IPS-NIHi7 (cell line): ENCODE results near the gene SLC5A1.
A peak's percentile ranks its signal among the peaks of the same experiment; 100 is the strongest.

ENCODE experiments used
- DNase-seq: peaks from one replicate; pipeline ENCODE4 v3.0.0; 2012; ENCODE audit warnings: mixed read lengths; ENCODE audit errors: extremely low spot score

Gene SLC5A1

DNA sequence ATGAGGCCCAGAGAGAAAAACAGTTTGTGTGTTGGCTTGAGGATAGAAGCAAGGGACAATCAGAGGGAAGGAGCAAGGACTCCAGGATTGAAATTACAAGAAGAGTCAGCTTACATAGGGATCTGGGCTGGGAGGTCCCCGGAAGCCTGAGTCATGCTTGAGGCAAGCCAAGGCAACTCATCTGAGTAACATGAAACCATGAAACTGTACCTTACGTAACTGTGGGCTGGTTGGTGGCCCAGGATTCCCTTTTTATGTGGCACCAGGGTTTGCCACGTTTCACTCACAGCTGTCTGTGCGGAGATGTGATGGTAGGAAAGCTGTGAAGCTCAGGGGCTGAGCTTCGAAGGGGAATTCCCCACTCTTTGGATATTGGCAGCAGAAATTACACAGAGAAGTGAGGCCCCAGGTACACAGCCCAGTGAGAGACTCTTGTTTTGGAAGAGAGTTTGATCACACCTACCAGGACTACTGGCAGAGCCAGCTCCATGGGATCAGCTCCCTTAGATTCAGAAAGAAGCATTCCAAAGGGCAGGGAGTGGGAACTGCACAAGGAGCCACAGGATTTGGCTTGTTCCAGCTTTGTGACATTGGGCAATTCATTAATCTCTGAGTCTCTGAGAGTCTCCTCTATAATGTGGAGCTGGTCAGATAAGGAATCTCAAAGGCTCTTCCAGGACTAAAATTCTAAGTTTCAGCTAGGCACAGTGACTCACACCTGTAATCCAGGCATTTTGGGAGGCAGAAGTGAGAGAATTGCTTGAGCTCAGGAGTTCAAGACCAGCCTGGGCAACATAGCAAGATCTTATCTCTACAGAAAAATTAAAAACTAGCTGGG lies 7.8 kb downstream of the SLC5A1 start:
- DNase-seq, result peak; percentile 55

DNA sequence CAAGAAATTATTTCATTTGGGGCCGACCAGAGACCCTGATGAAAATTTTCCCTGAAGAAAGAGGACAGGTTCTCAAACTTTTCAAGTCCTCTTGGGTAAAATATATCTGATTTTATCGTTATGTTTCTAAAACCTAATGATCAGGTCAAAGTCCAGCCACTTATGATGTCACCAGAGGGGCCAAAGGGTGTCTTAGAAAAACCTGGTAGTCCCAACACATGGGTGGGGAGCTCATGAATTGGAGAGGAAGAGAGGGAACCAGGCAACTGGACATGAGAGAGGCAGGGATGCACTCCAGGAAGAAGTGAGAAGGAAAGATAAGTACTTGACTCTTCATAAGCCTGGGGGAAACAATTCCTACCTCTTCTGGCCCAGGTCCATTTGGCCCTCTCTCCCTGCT lies 9.2 kb downstream of the SLC5A1 start:
- DNase-seq, result no peak

DNA sequence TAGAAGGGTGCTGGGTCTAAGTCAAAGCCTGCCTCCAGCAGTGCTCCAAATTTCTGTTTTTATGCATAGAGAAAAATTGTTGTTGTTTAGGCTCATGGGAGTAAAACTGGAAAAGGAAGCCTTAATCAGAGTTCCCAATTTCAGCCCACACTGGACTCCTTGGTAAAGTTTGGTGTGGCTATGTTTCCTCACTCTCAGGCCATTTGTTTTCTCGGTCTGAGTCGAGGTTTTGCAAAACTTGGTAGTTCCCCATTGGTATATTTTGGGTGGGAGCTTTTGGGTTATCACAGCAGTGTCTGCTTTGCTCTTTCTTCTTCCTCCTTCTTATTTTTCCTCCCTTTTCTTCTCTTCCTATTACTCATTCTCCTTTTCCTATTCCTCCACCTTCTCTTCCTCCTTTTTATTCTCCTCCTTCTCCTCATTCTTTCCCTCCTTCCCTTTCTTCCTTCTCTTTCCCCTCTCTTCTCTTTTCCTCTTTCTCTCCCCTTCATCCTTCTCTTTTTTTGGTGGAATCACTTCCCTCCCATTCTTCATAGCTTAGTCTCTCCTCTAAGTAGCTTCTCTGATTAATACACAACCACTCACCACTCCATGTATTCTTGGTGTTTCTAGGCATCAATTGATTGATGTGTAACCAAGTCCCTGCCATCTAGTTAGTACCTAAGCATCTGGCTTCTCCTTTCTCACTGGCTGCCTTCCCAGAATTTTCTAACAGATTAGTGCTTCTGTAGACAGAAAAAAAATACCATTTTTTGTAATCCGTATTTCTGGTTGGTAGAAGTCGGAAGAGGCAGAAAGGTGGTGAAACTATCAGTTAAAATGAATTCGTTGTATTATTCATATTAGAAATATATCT lies 10.1 kb downstream of the SLC5A1 start:
- no peak for DNase-seq

DNA sequence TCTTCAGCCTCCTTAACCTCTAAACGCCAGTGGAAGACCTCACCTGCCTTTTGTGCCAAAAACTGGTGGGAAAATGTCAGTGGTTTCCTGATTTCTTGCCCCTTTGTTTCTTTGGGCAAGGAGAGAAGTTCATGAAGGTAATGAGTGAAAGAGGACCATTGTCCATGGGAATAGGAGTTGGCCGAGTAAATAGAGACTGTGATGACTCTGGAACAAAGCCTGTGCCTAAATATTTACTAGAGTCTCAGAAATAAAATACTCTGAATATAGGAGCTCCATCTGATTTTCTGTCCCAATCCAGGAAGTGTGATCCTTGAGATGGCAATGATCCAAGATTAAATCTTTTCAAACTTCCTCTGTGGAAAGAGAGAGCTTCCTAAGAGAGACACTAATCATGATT lies 12.0 kb downstream of the SLC5A1 start:
- no peak for DNase-seq

DNA sequence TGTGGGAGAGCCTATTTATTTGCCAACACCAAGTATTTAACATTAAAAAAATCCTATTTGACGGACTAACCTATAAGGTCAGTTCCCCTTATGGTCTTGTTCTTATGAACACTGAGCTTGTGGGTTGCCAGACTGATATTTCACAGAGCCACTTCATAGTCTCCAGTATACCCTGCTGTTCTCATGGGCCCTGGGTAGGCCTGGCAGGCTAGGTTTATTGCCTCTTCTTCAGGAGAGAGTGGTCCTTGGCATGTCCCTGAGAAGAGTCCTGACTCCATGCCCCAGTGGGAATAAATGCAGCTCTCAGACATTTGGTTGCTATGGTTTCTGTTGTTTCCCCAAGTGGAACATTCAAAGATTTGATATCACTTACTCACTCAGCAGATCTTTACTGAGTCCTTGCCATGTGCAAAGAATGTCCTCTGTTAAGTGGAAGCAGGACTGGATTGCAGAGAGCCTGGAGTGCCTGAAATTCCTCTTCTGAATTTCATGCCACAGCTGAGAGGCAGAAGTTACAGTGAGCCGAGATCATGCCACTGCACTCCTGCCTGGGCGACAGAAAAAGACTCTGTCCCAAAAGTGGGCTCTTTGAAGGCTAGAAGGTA lies 15.7 kb downstream of the SLC5A1 start:
- DNase-seq, result no peak

DNA sequence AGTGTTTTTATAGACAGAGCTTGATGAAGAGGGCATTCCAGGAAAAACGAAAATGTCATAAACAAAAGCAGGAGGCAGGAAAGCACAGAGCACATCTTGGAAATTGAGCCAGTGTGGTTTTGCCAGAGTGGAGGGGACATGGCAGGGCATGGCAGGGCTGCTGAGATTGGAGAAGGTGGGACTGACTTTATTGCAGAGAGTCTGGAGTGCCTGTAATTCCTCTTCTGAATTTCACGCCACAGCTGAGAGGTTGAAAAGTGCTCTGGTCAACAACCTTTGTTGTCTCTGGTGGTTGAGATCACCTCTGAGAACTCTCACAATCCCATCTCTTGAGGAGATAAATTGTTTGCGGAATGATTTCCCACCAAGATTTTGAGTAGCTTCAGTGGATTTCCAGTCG lies 16.4 kb downstream of the SLC5A1 start:
- no peak for DNase-seq

DNA sequence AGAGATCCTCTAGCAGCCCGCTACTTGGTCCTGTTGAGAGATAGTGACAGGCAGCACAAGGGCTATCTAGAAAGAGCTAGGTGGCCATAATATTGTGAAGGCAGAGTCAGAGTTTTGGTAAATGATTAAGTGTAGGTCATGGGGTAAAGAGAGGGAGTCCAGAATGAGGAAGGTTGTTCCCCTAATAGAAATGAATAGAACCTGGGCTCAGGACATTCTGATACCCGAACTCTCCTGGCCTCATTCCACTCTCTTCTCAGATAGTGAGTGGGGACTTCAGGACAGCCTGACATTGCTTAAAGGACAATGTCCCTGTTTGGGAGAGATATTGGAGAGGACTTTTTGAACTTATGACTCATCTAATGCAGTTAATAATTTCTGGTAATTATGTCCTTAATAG lies 20.6 kb downstream of the SLC5A1 start:
- DNase-seq, result no peak

DNA sequence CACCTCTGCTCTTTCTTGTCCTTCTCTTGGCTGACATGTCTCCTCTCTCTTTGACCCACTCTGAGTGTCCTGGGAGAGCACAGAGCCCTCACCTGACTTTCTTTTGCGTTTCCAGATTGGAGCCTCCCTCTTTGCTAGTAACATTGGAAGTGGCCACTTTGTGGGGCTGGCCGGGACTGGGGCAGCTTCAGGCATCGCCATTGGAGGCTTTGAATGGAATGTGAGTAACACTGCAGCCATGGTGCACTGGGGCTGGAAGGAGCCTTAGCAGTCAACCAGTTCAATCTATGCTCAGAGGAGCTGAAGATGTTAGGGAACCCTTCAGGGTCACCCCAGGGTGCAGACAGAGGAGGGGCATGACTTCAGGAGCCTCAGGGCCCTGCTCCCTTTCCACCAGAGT lies 23.8 kb downstream of the SLC5A1 start:
- no peak for DNase-seq

DNA sequence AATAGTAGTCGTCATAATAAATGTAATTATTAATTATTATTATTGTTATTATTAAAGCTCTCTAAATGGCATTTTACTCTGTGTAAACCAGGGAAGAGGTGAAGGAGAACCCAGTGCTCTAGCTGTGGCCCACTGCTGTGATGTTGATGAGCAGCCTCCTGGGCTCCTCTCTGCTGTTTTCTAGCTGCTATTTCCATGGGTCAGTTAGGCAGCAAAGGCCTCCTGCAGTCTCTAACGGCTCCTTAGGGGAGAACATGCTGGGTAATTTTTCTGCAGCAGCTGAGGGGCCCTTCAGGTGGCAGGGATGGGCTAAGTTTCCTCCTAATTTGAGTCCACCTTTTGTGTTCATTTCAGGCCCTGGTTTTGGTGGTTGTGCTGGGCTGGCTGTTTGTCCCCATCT lies 24.6 kb downstream of the SLC5A1 start:
- DNase-seq, result no peak

DNA sequence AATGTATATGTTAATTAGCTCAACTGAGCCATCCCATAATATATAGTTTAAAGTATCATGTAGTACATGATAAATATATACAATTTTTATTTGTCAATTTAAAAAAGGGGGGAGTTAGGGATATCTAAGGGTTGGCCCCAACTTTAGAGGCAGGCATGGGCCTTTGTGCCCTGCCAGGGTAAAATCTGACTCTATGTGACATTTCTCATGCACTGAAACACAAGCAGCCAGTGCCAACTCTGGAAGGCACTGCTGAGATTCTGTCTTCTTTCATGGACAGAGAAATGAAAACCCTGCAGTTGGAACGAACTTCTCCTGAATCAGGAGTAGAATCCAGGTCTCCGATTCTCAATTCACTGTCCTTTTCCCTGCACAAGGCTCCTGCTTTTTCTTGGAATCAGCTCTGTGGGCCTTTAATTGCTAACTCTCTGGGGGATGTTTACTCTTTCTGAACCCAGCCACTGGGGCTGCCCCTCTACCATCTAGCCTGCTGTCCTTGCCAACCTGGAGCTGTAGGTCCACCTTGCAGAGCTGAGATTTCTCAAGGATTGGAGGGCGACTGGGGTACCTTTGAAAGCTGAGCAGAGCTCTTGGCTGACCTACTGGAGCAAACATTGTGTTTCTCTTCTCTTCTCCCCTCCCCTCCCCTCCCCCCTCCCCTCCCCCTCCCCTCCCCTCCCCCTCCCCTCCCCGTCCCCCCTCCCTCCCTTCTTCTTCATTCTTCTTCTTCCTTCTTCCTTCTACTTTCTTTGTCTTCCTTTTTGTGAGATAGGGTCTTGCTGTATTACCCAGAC lies 26.7 kb downstream of the SLC5A1 start:
- DNase-seq, result no peak

DNA sequence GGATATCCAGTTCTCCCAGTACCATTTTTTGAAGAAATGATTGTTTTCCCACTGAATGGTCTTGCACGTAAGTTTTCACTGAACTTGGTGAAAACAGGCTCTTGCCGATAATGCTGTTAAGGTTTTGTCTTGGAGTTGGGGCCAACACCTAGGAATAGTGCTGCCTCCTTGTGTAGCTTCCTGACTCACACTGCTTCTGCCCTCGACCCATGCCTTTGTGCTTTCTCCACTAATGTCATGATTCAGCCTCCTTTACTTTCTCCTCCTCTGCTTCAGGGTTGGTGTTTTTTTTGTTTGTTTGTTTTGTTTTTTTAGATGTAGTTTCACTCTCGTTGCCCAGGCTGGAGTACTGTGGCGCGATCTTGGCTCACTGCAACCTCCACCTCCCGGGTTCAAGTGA lies 30.2 kb downstream of the SLC5A1 start:
- no peak for DNase-seq

DNA sequence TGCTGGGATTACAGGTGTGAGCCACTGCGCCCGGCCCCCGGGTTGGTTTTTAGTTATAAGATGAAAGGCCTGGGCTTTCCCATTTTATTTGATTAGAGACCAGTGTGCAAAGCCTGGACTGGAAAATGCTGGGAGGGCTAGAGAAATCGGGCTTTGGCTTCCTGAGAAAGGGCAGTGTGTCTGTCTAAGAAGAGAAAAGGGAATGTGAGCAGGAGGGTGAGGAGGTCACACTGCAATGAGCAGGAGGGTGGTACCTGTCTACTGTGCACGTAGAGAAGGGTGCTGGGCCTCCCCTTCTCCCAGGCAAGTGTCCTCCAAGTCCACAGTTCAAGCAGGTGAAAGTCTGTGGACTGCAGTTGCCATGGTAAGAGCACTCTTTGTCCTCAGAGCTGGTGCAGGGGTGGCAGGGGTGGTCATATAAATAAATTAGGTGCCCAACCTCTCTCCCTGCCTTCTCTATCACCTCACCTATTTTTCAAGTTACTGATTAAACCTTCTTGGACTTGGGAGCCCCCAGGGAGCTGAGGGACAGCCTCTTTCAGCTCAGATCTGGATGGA lies 30.8 kb downstream of the SLC5A1 start:
- no peak for DNase-seq

DNA sequence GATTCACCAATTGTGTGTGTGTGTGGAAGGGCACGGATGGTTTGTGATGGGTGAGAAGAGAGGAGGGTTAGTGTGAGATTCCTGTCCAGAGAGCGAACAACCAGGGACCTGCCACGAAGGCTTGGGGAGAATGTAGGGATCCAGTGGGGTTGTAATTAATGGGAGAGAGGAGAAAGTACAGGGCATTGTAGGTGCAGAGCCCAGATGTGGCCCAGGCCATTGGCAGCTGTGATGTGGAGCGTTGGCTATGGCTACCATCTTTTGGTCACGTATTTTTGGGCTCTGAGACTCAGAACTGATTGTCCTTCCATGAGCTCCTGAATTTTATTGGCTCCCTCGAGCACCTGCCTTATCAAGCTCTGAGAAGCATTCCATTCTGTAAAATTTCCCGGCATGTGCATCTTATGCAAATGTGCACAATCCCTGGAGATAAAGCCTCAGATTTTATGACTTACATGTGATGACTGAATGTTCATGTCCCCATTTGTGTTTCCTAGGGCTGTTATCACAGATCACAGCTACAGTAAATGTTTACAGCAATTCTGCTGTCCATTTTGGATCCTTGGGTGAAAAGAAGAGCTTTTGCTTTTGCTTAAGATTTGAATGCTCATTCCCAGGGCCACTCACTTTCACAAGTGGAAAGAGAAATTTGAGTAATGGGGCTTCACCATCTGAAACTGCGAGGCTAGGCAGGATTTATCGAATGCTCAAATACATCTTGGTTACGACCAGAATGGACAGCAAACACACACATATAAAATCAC lies 33.1 kb downstream of the SLC5A1 start:
- DNase-seq, result no peak

DNA sequence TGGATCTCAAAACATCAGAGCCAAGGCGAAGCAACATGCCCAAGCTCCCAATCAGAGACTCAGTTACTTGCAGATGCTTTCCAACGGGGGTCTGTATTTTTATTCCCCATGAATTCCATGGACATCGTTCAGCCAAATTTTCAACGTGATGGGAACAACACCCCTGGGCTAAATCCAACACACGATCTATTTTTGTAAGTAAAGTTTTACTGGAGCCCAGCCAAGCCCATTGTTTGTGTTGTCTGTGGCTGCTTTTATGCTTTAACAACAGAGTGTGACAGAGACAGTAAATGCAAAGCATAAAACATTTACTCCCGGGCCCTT lies 33.7 kb downstream of the SLC5A1 start:
- DNase-seq, result no peak

DNA sequence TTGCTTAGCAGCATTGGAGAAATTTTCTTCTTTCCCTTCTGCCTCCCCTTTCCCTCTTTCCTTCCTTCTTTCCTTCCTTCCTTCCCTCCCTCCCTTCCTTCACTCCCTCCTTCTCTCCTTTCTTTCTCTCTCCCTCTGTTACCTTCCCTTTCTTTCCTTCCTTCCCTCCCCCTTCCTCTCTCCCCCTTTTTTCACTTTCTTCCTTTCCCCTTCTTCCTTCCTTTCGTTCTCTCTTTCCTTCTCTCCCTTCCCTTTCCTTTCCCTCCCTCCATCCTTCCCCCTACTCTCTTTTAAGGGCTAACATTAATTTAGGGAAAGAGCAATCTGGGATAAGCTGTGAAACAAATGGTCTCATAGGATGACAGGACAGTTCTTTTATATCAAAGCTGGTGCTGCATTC lies 34.1 kb downstream of the SLC5A1 start:
- no peak for DNase-seq

DNA sequence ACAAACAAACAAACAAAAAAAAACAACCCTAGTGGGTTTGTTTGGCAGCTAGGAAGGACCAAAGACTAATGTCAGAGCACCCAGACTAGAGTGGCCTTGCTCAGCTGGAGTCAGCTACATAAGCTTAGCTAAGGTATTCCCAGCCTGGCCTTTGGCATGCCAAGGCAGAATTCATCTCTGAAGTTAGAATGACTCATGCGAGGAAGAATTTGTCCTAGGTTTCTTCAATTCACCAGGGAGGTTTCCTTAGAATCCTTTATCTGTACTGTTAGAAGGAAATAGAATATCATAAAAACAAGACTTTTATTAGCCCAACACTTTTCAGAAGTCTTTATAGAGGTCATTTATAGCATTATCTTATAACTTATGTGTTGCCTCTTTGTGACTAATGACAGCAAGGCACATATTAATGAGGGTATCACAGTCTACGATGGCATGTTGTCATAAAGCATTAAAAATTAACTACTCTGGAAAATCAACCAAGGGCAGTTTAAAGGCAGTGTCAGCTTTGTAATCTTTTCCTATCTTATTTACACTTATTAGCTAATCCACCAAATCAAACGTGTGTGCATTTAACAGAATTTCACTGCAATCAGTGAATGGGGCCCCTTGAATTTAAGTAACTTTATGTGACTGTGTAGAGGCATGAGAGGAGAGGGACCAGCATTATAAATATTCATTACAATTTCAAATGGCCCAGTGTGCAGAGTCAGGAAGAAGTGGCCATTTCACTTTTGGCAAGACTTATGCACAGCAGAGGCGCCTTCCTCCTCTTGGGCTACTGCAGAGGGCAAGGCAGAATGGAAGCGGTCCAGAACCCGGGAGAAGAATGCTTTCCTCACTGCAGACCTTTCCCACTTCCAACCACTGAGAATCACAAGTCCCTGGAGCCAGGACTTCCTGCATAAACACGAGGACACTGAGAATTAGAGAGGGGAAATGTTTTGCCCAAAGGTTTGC lies 36.3 kb downstream of the SLC5A1 start:
- DNase-seq, result peak; percentile 64

DNA sequence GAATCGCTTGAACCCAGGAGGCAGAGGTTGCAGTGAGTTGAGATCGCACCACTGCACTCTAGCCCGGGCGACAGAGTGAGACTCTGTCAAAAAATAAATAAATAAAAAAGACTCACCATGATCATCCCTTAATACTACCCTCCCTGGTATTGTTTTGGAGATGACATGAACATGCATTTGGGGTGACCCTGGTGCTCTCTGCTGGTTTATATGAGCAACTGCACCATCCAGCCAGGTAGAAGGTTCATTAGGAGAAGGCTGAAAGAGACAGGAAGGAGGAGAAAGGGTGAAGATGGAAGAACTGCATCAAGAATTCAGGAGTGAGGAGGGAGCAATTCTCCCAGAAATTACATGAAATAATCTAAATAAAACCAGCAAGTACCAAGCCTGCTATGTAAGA lies 37.8 kb downstream of the SLC5A1 start:
- DNase-seq, result peak; percentile 74

DNA sequence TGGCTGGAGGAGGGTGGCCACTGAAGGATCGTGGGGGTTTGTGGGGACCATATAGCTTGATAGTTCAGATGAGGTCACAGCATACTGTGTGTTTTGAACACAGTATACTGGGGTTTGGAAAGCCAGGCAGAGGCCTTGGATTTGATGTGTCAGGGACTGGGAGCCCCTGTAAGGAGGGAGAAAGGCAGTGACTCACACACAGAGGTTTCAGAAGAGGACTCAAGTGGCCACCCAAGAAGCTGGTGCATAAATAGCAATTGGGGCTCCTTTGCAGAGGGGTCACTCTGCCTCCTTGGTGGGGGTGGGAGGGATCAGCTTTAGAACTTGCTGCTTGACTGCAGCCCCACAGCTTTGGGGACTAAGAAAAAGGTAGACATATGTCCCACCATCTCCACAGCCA lies 39.3 kb downstream of the SLC5A1 start:
- no peak for DNase-seq

DNA sequence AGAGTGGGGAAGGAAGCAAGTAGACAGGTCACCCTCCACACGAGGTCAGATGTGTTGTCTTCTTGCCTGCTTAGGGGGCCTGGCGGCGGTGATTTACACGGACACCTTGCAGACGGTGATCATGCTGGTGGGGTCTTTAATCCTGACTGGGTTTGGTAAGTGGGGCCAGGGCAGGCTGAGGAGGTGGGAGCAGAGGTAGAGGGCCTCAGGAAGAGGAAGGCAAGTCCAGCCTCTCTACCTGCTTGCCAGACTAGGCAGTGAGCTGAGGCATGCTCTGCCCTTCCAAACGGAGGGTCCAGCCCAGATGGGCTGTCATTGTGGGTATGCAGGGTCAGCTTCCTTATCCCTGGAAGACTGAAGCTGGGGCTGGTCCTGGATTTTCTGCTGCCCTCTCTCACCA lies 39.9 kb downstream of the SLC5A1 start:
- DNase-seq, result no peak

DNA sequence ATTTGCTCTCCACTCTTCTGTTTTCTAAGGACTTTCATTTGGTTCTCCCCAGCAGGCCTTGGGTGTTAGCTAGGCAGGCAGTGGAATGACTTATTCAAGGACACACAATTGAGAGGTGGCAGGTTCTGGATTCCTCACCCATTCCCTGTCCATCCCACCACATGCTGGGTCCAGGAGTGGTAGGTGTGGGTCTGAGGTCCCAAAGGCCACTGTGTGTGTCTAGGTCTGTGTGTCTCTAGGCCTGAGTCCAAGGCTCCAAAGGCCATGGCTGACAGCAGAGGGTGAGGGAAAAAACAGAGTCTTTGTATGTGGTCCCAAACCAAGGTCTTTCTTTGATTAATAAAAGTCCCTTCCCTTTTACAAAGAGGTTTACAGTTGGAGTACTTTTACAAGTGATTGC lies 40.8 kb downstream of the SLC5A1 start:
- no peak for DNase-seq
